ENCODE measurements around the gene ANGPTL1. TPM values are rescaled to one million over a fixed set of nuclear protein-coding genes. Genes with fewer than 3 reads are reported as not detected.

ANGPTL1 gene
- total and polyA plus RNA-seq, 4 donors, result 0.93 to 11.2 (median 4.1) TPM

GRCh38 chr1:178918955-178919354 lies 48.1 kb upstream of the ANGPTL1 start:
- WGBS, result 38% methylated on average over 2 of the region's 2 CpGs
- DNase-seq (ENCODE audit: low spot score), result no peak
- Histone ChIP-seq H3K36me3 (ENCODE audit: control insufficient read depth in 4 of 4, insufficient read depth in 3 of 4, low read depth in 1 of 4, low read length in 3 of 4) (no peaks in the 10 kb centered on the region), H3K27me3 (ENCODE audit: control insufficient read depth in 4 of 4, insufficient read depth in 4 of 4, low read length in 3 of 4) (no peaks in the 10 kb centered on the region), H3K4me3 (ENCODE audit: low read depth in 1 of 3, low read length in 3 of 3) (no peak overlapping the region), H3K4me1 (ENCODE audit: control insufficient read depth in 4 of 4, insufficient read depth in 4 of 4, low read length in 3 of 4) (peaks cover 0 to 31% (median 21%) of the 10 kb centered on the region in 4 donors), H3K27ac (ENCODE audit: low read depth in 1 of 2, low read length in 2 of 2) (peak overlapping the region in 1 of 2 donors; percentile 55), H3K9ac (ENCODE audit: low read depth in 1 of 2, low read length in 2 of 2) (peak overlapping the region in 1 of 2 donors; percentile 25), H3K9me3 (ENCODE audit: control insufficient read depth in 4 of 4, low read length in 3 of 4) (no peaks in the 10 kb centered on the region)
- TF ChIP-seq MAX (IDR thresholded peaks at IDR 0.05) (no peak), CTCF (IDR thresholded peaks at IDR 0.05; ENCODE audit: low read depth, low read length, missing input control) (no peak), RAD21 (IDR thresholded peaks at IDR 0.05) (no peak), HNF4G (IDR thresholded peaks at IDR 0.05) (no peak), YY1 (IDR thresholded peaks at IDR 0.05) (no peak)

DNA sequence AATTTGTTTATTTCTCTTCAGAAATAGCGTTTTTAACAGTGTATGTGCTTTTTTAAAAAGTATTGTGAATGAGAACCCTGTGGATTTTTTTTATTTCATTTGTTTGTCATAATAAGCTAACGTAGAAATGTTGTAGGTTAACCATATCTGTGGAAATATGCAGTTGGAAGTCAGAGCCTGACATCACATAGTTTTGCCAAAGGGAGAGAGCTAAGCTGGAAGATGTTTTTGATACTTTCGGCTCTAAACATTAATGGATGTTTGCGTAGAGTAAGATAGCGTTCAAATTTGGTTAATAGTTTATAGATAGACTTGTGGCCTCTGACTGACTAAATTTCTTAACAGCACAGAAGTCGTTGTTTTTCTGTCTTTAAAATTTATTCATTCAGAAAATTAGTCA lies 47.4 kb upstream of the ANGPTL1 start:
- Histone ChIP-seq H3K9me3 (ENCODE audit: control insufficient read depth in 4 of 4, low read length in 3 of 4) (no peaks in the 10 kb centered on the region), H3K27ac (ENCODE audit: low read depth in 1 of 2, low read length in 2 of 2) (peak overlapping the region; percentile 35 to 55), H3K27me3 (ENCODE audit: control insufficient read depth in 4 of 4, insufficient read depth in 4 of 4, low read length in 3 of 4) (no peaks in the 10 kb centered on the region), H3K9ac (ENCODE audit: low read depth in 1 of 2, low read length in 2 of 2) (peak overlapping the region in 1 of 2 donors; percentile 72), H3K36me3 (ENCODE audit: control insufficient read depth in 4 of 4, insufficient read depth in 3 of 4, low read depth in 1 of 4, low read length in 3 of 4) (peaks cover 0 to 2% (median 0%) of the 10 kb centered on the region in 4 donors), H3K4me1 (ENCODE audit: control insufficient read depth in 4 of 4, insufficient read depth in 4 of 4, low read length in 3 of 4) (peaks cover 0 to 31% (median 21%) of the 10 kb centered on the region in 4 donors), H3K4me3 (ENCODE audit: low read depth in 1 of 3, low read length in 3 of 3) (no peak overlapping the region)
- WGBS, result 30% methylated on average over 6 of the region's 6 CpGs
- TF ChIP-seq ATF3 (IDR thresholded peaks at IDR 0.05), result no peak
- TF ChIP-seq SP1 (IDR thresholded peaks at IDR 0.05), result no peak
- peak; percentile 28 for TF ChIP-seq YY1 (IDR thresholded peaks at IDR 0.05)
- TF ChIP-seq, protein P1, sequence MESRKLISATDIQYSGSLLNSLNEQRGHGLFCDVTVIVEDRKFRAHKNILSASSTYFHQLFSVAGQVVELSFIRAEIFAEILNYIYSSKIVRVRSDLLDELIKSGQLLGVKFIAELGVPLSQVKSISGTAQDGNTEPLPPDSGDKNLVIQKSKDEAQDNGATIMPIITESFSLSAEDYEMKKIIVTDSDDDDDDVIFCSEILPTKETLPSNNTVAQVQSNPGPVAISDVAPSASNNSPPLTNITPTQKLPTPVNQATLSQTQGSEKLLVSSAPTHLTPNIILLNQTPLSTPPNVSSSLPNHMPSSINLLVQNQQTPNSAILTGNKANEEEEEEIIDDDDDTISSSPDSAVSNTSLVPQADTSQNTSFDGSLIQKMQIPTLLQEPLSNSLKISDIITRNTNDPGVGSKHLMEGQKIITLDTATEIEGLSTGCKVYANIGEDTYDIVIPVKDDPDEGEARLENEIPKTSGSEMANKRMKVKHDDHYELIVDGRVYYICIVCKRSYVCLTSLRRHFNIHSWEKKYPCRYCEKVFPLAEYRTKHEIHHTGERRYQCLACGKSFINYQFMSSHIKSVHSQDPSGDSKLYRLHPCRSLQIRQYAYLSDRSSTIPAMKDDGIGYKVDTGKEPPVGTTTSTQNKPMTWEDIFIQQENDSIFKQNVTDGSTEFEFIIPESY (IDR thresholded peaks at IDR 0.05), result no peak
- peak; percentile 8 to 12 for TF ChIP-seq HNF4A (conservative IDR thresholded peaks at IDR 0.05)
- no peak for TF ChIP-seq NR2F2 (IDR thresholded peaks at IDR 0.05)
- no peak for TF ChIP-seq MAX (IDR thresholded peaks at IDR 0.05)
- no peak for TF ChIP-seq RXRA (IDR thresholded peaks at IDR 0.05)
- no peak for TF ChIP-seq RAD21 (IDR thresholded peaks at IDR 0.05)
- TF ChIP-seq HNF4G (IDR thresholded peaks at IDR 0.05), result no peak
- TF ChIP-seq EGR1 (IDR thresholded peaks at IDR 0.05; ENCODE audit: low read depth in 2 of 2), result no peak
- no peak for DNase-seq (ENCODE audit: low spot score)
